ENCODE results near the gene IFNGR2. TPM values are rescaled to one million over a fixed set of nuclear protein-coding genes. Genes with fewer than 3 reads are reported as not detected.
"Not testable (repeated sequence)": the region's sequence is repeated elsewhere in the genome, so short reads cannot be mapped to it uniquely, and the experiment has no call there.

The IFNGR2 gene
- total RNA-seq, 4 donors from 2014 or later = 25.4 to 67.6 (median 58.3) TPM

GRCh38 chr21:33375101-33375644, 28.0 kb upstream of the IFNGR2 start:
- Histone ChIP-seq H3K4me3 (no peak overlapping the region), H3K36me3 (no peaks in the 10 kb centered on the region), H3K27me3 (no peaks in the 10 kb centered on the region), H3K4me1 (no peaks in the 10 kb centered on the region), H3K27ac (no peak overlapping the region), H3K9me3 (no peaks in the 10 kb centered on the region)
- no peak for DNase-seq
- intact Hi-C loops (cut with DNase I; ENCODE audit: low total_unique reads) = no loop called here
- TF ChIP-seq CTCF (IDR thresholded peaks at IDR 0.05) (no peak), POLR2A (IDR thresholded peaks at IDR 0.05) (no peak)

GRCh38 chr21:33377221-33377920, 25.8 kb upstream of the IFNGR2 start:
- H3K4me1 ChIP-seq = no peaks in the 10 kb centered on the region
- intact Hi-C loops (cut with DNase I; ENCODE audit: low total_unique reads) = no loop called here
- TF ChIP-seq CTCF (IDR thresholded peaks at IDR 0.05) = no peak
- no peak for TF ChIP-seq POLR2A (IDR thresholded peaks at IDR 0.05)
- no peaks in the 10 kb centered on the region for H3K9me3 ChIP-seq
- H3K36me3 ChIP-seq = no peaks in the 10 kb centered on the region
- no peak for DNase-seq
- no peaks in the 10 kb centered on the region for H3K27me3 ChIP-seq
- H3K27ac ChIP-seq = no peak overlapping the region
- H3K4me3 ChIP-seq = no peak overlapping the region

- Histone ChIP-seq H3K4me3 (no peak overlapping the region), H3K27me3 (no peaks in the 10 kb centered on the region), H3K27ac (no peak overlapping the region), H3K36me3 (no peaks in the 10 kb centered on the region), H3K4me1 (no peaks in the 10 kb centered on the region), H3K9me3 (no peaks in the 10 kb centered on the region)
- intact Hi-C loops (cut with DNase I; ENCODE audit: low total_unique reads) = no loop called here
- no peak for DNase-seq
- TF ChIP-seq POLR2A (IDR thresholded peaks at IDR 0.05) (no peak), CTCF (IDR thresholded peaks at IDR 0.05) (no peak)
These were observed 25.1 kb upstream of the IFNGR2 start for GRCh38 chr21:33378081-33378480.

- H3K27ac ChIP-seq = peak overlapping the region; percentile 68 to 71
- H3K27me3 ChIP-seq; H3K4me1 ChIP-seq; H3K36me3 ChIP-seq; intact Hi-C loops (cut with DNase I; ENCODE audit: low total_unique reads); H3K9me3 ChIP-seq; H3K4me3 ChIP-seq: not testable (repeated sequence)
- DNase-seq = peak in 1 of 2 donors; percentile 34
These were observed 23.3 kb upstream of the IFNGR2 start for GRCh38 chr21:33379934-33380333.

- H3K36me3 ChIP-seq = no peaks in the 10 kb centered on the region
- no peak overlapping the region for H3K4me3 ChIP-seq
- no peaks in the 10 kb centered on the region for H3K9me3 ChIP-seq
- no peaks in the 10 kb centered on the region for H3K27me3 ChIP-seq
- intact Hi-C loops (cut with DNase I; ENCODE audit: low total_unique reads) = no loop called here
- TF ChIP-seq POLR2A (IDR thresholded peaks at IDR 0.05) = peak in 1 of 2 donors; percentile 17
- TF ChIP-seq CTCF (IDR thresholded peaks at IDR 0.05) = no peak
- no peaks in the 10 kb centered on the region for H3K4me1 ChIP-seq
- peak; percentile 84 to 89 for DNase-seq
- peak overlapping the region; percentile 68 to 71 for H3K27ac ChIP-seq
These were observed 22.7 kb upstream of the IFNGR2 start for GRCh38 chr21:33380483-33380998.

- H3K4me3 ChIP-seq; H3K36me3 ChIP-seq; DNase-seq; H3K27me3 ChIP-seq; H3K27ac ChIP-seq; intact Hi-C loops (cut with DNase I; ENCODE audit: low total_unique reads); H3K9me3 ChIP-seq; H3K4me1 ChIP-seq: not testable (repeated sequence)
These were observed 21.8 kb upstream of the IFNGR2 start for GRCh38 chr21:33381381-33381780.
